Activated CD4-positive, alpha-beta T cell treated with anti-CD3 and anti-CD28 coated beads, Interleukin-2, amount 10 ng/mL, durations not matched to agents 24 days and 14 days (primary cell): ENCODE data around the gene ALDH1A1. TPM values are rescaled to one million over a fixed set of nuclear protein-coding genes. Genes with fewer than 3 reads are reported as not detected.

Experiments
- DNase-seq: peaks from one replicate; pipeline ENCODE4 v3.0.0; 2022
- H3K27ac Mint-ChIP-seq: one replicate; pipeline ENCODE4 v1.8.0; 2022; ENCODE audit warnings: mild to moderate bottlenecking, mixed read lengths
- H3K27me3 Mint-ChIP-seq: one replicate; pipeline ENCODE4 v1.8.0; 2022; ENCODE audit warnings: mixed read lengths
- H3K36me3 Mint-ChIP-seq: one replicate; pipeline ENCODE4 v1.8.0; 2022; ENCODE audit warnings: low read depth, mild to moderate bottlenecking, mixed read lengths
- H3K4me1 Mint-ChIP-seq: one replicate; pipeline ENCODE4 v1.8.0; 2021; ENCODE audit warnings: mixed read lengths
- H3K4me3 Mint-ChIP-seq: one replicate; pipeline ENCODE4 v1.8.0; 2022; ENCODE audit warnings: mild to moderate bottlenecking, moderate library complexity, mixed read lengths
- H3K9me3 Mint-ChIP-seq: one replicate; pipeline ENCODE4 v1.8.0; 2021; ENCODE audit warnings: mixed read lengths
- intact Hi-C: fragments of 100-400 bp; cut with micrococcal nuclease; formaldehyde crosslinking; loops from one replicate; pipeline ENCODE4 v1.15.1; 2023
- total RNA-seq: library from RNA; stranded (reverse); gene quantifications from 2 replicates; pipeline ENCODE4 v1.2.3, GENCODE V29; 2022

Gene ALDH1A1
- total RNA-seq, 1 donor from 2014 or later = not detected

- intact Hi-C loops = no loop called here
- Mint-ChIP-seq H3K9me3 (no peaks in the 10 kb centered on the region), H3K27ac (no peak overlapping the region), H3K36me3 (no peaks in the 10 kb centered on the region), H3K4me1 (no peaks in the 10 kb centered on the region), H3K4me3 (no peak overlapping the region), H3K27me3 (no peaks in the 10 kb centered on the region)
- DNase-seq = no peak
Measured at GRCh38 chr9:72912476-72913381, 40.1 kb downstream of the ALDH1A1 start.

DNA sequence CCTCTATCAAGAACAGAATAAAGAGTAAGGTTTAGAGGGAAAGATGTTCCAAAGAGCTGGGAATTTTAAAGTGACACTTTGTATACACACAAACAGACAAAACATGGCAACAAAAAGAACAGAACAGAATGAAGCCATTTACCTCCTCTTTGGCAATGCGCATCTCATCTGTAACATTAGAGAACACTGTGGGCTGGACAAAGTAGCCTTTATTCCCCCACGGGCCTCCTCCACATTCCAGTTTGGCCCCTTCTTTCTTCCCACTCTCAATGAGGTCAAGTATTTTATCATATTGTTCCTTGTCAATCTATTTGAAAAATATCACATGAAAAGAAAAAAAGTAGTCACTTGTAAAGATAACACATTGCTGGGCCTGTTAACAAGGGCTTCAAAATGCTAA is 41.0 kb downstream of the ALDH1A1 start:
- intact Hi-C loops = no loop called here
- Mint-ChIP-seq H3K27ac (no peak overlapping the region), H3K36me3 (no peaks in the 10 kb centered on the region), H3K27me3 (no peaks in the 10 kb centered on the region), H3K9me3 (no peaks in the 10 kb centered on the region), H3K4me1 (no peaks in the 10 kb centered on the region), H3K4me3 (no peak overlapping the region)
- DNase-seq = no peak

GRCh38 chr9:72911247-72911775 is 41.5 kb downstream of the ALDH1A1 start:
- no peaks in the 10 kb centered on the region for H3K27me3 Mint-ChIP-seq
- no peak overlapping the region for H3K27ac Mint-ChIP-seq
- intact Hi-C loops = no loop called here

DNA sequence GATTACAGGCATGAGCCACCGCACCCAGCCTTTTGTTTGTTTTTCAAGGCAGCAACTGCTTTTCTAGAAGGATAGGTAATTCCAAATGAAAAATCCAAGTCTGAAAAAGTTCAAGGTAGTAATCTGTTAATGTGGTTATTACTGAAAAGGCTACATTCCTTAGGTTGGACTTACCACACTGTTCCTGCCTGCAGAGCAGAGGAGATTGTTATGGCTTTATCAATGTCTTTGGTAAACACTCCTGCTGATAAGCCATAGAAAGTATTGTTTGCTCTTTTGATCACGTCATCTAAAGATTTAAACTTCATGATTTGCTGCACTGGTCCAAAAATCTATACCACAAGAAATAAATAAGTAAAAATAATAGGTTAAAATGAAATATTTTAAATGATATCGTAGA is 43.4 kb downstream of the ALDH1A1 start:
- Mint-ChIP-seq H3K4me1 (no peaks in the 10 kb centered on the region), H3K4me3 (no peak overlapping the region), H3K9me3 (no peaks in the 10 kb centered on the region), H3K27me3 (no peaks in the 10 kb centered on the region), H3K36me3 (no peaks in the 10 kb centered on the region), H3K27ac (no peak overlapping the region)
- intact Hi-C loops = no loop called here
- no peak for DNase-seq

More at GRCh38 chr9:72911247-72911775, 41.5 kb downstream of the ALDH1A1 start:
- Mint-ChIP-seq H3K9me3 (no peaks in the 10 kb centered on the region), H3K36me3 (no peaks in the 10 kb centered on the region), H3K4me1 (no peaks in the 10 kb centered on the region), H3K4me3 (no peak overlapping the region)
- no peak for DNase-seq

DNA sequence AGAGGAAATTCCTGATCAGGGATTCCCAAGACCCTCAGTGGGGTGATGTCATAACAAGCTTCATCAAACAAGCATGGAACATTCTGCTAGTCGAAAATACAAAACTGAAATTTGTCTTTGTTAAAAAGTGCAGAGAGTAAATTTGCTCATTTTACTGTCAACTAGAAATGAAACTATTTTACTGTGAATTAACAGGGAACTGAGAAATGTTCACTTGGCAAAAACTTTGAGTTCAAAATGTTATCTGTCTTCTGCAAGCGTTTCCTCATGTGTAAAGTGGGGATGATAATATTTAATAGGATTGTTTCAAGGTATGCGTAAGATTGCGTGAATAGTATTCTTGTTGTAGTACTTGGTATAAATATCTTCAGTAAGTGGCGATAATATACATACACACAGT is 45.4 kb downstream of the ALDH1A1 start:
- Mint-ChIP-seq H3K36me3 (no peaks in the 10 kb centered on the region), H3K4me1 (no peaks in the 10 kb centered on the region), H3K9me3 (no peaks in the 10 kb centered on the region), H3K27me3 (no peaks in the 10 kb centered on the region), H3K4me3 (no peak overlapping the region), H3K27ac (no peak overlapping the region)
- intact Hi-C loops = no loop called here
- no peak for DNase-seq

DNA sequence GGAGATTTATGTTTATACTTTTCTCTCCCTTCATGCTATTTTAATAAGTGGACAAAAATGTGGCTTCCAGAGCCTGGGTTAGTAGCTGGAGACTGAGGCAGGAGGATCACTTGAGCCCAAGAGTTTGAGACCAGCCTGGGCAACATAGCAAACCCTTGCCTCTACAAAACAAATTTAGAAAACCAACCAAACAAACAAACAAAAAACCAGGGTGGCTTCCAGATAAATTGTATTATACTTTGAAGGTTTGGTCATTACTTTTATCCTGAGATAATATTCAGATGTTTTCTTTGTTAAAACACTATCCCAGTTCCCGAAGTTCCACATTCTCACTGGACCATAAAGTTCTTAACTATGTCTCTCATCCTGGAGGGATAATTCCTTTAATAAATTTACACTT is 46.0 kb downstream of the ALDH1A1 start:
- H3K27me3 Mint-ChIP-seq = no peaks in the 10 kb centered on the region
- H3K36me3 Mint-ChIP-seq = no peaks in the 10 kb centered on the region
- H3K4me1 Mint-ChIP-seq = no peaks in the 10 kb centered on the region
- H3K9me3 Mint-ChIP-seq = no peaks in the 10 kb centered on the region
- no peak overlapping the region for H3K27ac Mint-ChIP-seq
- intact Hi-C loops = no loop called here
- H3K4me3 Mint-ChIP-seq = no peak overlapping the region
- no peak for DNase-seq

DNA sequence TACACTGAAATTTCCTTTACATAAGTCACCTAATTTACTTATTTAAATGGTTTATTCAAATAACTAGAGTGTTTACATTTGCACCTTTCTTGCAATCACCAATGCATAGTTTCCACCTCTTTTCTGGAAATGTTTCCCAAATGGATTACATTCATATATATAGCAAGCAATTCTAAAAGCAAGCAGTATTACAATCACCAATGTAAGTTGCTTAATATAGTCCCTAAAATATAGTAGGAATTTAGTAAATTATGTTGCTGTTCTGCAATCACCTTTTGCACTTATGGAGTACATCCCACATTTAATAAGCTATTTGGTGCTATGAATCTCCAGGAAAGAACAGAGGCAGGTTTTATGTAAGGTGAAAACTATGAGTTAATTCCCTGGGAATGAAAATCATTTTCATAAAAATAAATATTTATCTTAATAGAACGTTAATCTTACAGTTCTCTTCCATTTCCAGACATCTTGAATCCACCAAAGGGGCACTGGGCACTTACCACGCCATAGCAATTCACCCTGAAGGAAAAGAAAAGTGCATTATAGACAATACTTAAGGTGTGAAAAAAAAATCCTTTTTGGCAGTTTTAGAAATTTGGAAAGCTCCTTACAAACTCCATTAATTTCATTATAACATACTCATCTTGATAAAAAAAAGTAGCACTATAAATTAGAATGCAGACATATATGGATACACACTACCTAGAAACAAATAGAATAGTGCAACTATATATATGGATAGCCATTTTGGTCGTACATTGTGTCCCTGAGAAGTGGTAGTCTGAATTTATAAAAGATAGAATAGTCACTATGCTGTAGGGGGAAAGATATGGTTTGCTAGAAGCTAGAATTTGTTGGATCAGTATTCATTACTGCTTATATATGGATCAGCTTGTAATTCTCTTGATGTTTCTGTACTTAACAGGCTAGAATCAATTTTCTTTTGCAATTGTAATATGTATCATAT is 47.1 kb downstream of the ALDH1A1 start:
- Mint-ChIP-seq H3K27ac (no peak overlapping the region), H3K9me3 (no peaks in the 10 kb centered on the region), H3K4me1 (no peaks in the 10 kb centered on the region), H3K4me3 (no peak overlapping the region), H3K27me3 (no peaks in the 10 kb centered on the region), H3K36me3 (no peaks in the 10 kb centered on the region)
- intact Hi-C loops = no loop called here
- DNase-seq = no peak

GRCh38 chr9:72904267-72905093 is 48.4 kb downstream of the ALDH1A1 start:
- H3K27ac Mint-ChIP-seq = no peak overlapping the region
- H3K27me3 Mint-ChIP-seq = no peaks in the 10 kb centered on the region
- DNase-seq = no peak
- no peaks in the 10 kb centered on the region for H3K9me3 Mint-ChIP-seq
- H3K4me1 Mint-ChIP-seq = no peaks in the 10 kb centered on the region
- no peaks in the 10 kb centered on the region for H3K36me3 Mint-ChIP-seq
- intact Hi-C loops = no loop called here
- H3K4me3 Mint-ChIP-seq = no peak overlapping the region

DNA sequence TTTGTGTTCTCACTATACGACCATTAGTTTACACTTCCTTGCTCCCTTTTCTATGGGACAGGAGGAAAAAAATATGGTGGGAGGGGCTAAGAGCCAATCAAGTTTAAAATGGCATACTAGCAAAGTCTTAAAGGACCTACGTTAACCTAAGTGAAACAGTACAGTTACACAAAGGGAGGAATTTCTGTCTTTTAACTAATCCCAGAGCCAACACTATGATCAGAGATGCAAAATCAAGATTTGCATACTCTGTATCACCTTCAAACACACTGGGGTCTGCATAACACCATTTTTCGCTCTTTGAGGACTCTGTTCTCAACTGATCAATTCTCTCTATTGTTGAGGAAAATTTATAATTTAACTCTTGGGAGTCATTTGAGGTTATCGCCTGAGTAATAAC is 49.8 kb downstream of the ALDH1A1 start:
- no peak overlapping the region for H3K27ac Mint-ChIP-seq
- H3K4me3 Mint-ChIP-seq = no peak overlapping the region
- no peaks in the 10 kb centered on the region for H3K4me1 Mint-ChIP-seq

DNA sequence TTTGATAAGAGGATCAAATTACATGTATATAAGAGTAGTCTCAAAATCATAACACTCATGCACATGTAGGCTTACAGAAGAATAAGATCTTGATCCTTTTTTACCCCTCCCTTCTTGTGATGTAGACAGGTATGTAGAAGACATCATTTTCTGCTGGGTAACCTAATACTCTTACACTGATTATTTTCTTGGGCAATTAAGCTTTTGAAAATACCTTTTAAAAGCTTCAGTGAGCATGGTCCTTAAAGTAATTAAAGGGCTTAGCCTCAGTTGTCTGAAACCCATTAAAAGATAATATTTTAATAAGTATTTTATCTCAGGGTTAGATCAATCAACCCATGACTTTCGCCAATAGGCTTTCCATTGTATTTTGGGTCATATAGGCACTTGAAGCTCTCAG is 50.6 kb downstream of the ALDH1A1 start:
- Mint-ChIP-seq H3K4me1 (no peaks in the 10 kb centered on the region), H3K4me3 (no peak overlapping the region), H3K36me3 (no peaks in the 10 kb centered on the region), H3K9me3 (no peaks in the 10 kb centered on the region), H3K27ac (no peak overlapping the region), H3K27me3 (peaks cover 1% of the 10 kb centered on the region)
- no peak for DNase-seq
- intact Hi-C loops = no loop called here

More for the DNA sequence above, 49.8 kb downstream of the ALDH1A1 start:
- no peaks in the 10 kb centered on the region for H3K36me3 Mint-ChIP-seq
- H3K9me3 Mint-ChIP-seq = no peaks in the 10 kb centered on the region
- intact Hi-C loops = no loop called here
- H3K27me3 Mint-ChIP-seq = peaks cover 1% of the 10 kb centered on the region
- DNase-seq = no peak

- no peak overlapping the region for H3K27ac Mint-ChIP-seq
- no peaks in the 10 kb centered on the region for H3K9me3 Mint-ChIP-seq
- H3K4me1 Mint-ChIP-seq = no peaks in the 10 kb centered on the region
- H3K4me3 Mint-ChIP-seq = no peak overlapping the region
- intact Hi-C loops = no loop called here
- H3K27me3 Mint-ChIP-seq = peaks cover 3% of the 10 kb centered on the region
- H3K36me3 Mint-ChIP-seq = no peaks in the 10 kb centered on the region
- no peak for DNase-seq
Measured at GRCh38 chr9:72899734-72900477, 52.9 kb downstream of the ALDH1A1 start.

DNA sequence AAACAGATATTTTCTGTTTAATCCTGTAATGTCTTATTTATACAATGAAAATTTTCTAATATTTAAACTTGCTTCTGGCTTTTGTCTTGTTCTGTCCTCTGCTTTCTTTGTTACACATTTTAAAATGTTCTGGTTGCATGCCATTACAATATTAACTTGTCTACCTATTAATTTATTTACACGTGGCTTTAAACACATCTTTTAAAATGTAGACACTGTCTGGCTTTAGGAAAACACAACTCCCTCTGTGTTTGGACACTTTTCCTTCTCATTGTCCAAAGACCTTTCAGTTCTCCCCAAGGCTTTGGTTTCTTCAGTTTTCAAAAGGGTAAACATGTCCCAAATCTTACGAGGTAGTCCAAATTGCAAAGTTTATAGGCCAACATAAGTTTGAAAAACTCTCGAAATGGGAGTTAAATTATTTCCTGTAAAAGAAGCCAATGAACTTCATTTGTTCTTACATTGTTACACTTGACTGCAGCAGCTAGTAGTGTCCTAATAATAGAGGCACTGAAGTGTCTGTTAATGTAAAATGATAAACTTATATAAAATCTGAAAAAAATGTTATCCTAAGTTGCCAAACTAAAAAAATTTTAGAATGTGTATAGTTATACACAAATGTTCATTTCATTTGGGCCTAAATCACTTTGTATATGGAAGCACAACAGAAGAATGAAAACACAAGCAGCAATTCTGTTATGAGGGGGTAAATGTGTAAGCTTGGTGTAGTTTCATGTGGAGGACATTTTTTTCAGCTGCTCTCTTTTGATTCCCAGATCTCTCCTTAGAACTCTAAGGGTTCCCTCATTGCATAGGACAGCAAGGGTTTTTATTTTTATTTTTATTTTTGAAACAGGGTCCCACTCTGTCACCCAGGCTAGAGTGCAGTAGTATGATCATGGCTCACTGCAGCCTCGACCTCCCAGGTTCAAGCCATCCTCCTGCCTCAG is 53.8 kb downstream of the ALDH1A1 start:
- H3K4me3 Mint-ChIP-seq = no peak overlapping the region
- H3K27me3 Mint-ChIP-seq = peaks cover 3% of the 10 kb centered on the region
- intact Hi-C loops = no loop called here
- H3K36me3 Mint-ChIP-seq = no peaks in the 10 kb centered on the region
- no peaks in the 10 kb centered on the region for H3K4me1 Mint-ChIP-seq
- no peaks in the 10 kb centered on the region for H3K9me3 Mint-ChIP-seq
- no peak overlapping the region for H3K27ac Mint-ChIP-seq
- no peak for DNase-seq
